Right ventricle myocardium inferior (tissue), 1 donor: ENCODE data around the gene GFER. TPM values are rescaled to one million over a fixed set of nuclear protein-coding genes. Genes with fewer than 3 reads are reported as not detected.

Source experiments
- ATAC-seq: fragments of 200-7000 bp; cut with Tn5 transposase; one replicate; pipeline ENCODE4 v1.9.1; 2020; ENCODE audit warnings: mild to moderate bottlenecking, moderate library complexity
- DNase-seq: peaks from one replicate; pipeline ENCODE4 v3.0.0; 2021; ENCODE audit errors: missing footprints
- intact Hi-C: fragments of 100-400 bp; cut with DNase I; formaldehyde crosslinking; loops from one replicate; pipeline ENCODE4 v1.11.0; 2022
- total RNA-seq: library from RNA; stranded (reverse); fragmentation: NEBNext Ultra II Directional; extraction: Animal tissue kit (Norgen Biotek cat#: 25700); gene quantifications from one replicate; pipeline ENCODE4 v1.2.1, GENCODE V29; 2021
- donor health status: DM: no; HTN: yes; CAD: no; lungs with severe emphysema.

Gene GFER
- total RNA-seq, 1 donor from 2014 or later = 25.8 TPM

GRCh38 chr16:2015117-2015946, 31.3 kb downstream of the GFER start:
- intact Hi-C loops = no loop called here
- ATAC-seq (no peak), DNase-seq (no peak)

GRCh38 chr16:2015947-2016208, 31.9 kb downstream of the GFER start:
- intact Hi-C loops = no loop called here
- ATAC-seq = no peak
- no peak for DNase-seq

- ATAC-seq = no peak
- no peak for DNase-seq
- intact Hi-C loops = no loop called here
These were observed 32.5 kb downstream of the GFER start for GRCh38 chr16:2016407-2016922.

GRCh38 chr16:2019518-2019920, 35.5 kb downstream of the GFER start, which contains the start of gene NPW:
Gene NPW (plus strand): TSS chr16:2019785.
- ATAC-seq (no peak), DNase-seq (no peak)
- intact Hi-C loops = no loop called here

- intact Hi-C loops = no loop called here
- ATAC-seq = no peak
- DNase-seq = no peak
These were observed 36.2 kb downstream of the GFER start for GRCh38 chr16:2019921-2020831.

GRCh38 chr16:2022723-2023091, 38.7 kb downstream of the GFER start:
- DNase-seq (no peak), ATAC-seq (peak; percentile 4)
- intact Hi-C loops = loop anchor here (1.0 kb wide), 2 partner anchors 34 to 118 kb away; no protein-coding TSS in a partner anchor

GRCh38 chr16:2023092-2024031, 39.4 kb downstream of the GFER start:
- intact Hi-C loops = loop anchor here (1.0 kb wide), 2 partner anchors 33 to 117 kb away; no protein-coding TSS in a partner anchor
- DNase-seq = peak; percentile 98
- ATAC-seq = peak; percentile 91

- DNase-seq (no peak), ATAC-seq (no peak)
- intact Hi-C loops = no loop called here
These were observed 40.0 kb downstream of the GFER start for GRCh38 chr16:2024032-2024420.

GRCh38 chr16:2025251-2025650, 41.3 kb downstream of the GFER start:
- ATAC-seq = no peak
- intact Hi-C loops = no loop called here
- no peak for DNase-seq

- DNase-seq (no peak), ATAC-seq (no peak)
- intact Hi-C loops = no loop called here
These were observed 42.0 kb downstream of the GFER start for GRCh38 chr16:2025878-2026460.

GRCh38 chr16:2026461-2027023, 42.5 kb downstream of the GFER start, which contains the start of gene NHERF2:
Gene NHERF2 (plus strand): TSS chr16:2026902. CDS start chr16:2027006, 104 bp downstream.
- intact Hi-C loops = no loop called here
- DNase-seq = no peak
- peak; percentile 35 for ATAC-seq

- ATAC-seq (no peak), DNase-seq (no peak)
- intact Hi-C loops = no loop called here
These were observed 43.3 kb downstream of the GFER start for GRCh38 chr16:2027024-2028010.

GRCh38 chr16:2028146-2028545, 44.2 kb downstream of the GFER start:
- intact Hi-C loops = no loop called here
- ATAC-seq = no peak
- no peak for DNase-seq

GRCh38 chr16:2028620-2029220, 44.7 kb downstream of the GFER start:
- intact Hi-C loops = no loop called here
- ATAC-seq (no peak), DNase-seq (no peak)

- intact Hi-C loops = no loop called here
These were observed 45.4 kb downstream of the GFER start for GRCh38 chr16:2029350-2029749.

GRCh38 chr16:2030036-2030435, 46.0 kb downstream of the GFER start:
- ATAC-seq = no peak
- DNase-seq = no peak
- intact Hi-C loops = no loop called here

More at GRCh38 chr16:2029350-2029749, 45.4 kb downstream of the GFER start:
- ATAC-seq = no peak
- DNase-seq = no peak
